ENCODE measurements around the gene FLNC. TPM values are rescaled to one million over a fixed set of nuclear protein-coding genes. Genes with fewer than 3 reads are reported as not detected.

The FLNC gene
- total RNA-seq, 1 experiment from 2014 or later, result 128 TPM

- intact Hi-C loops (cut with micrococcal nuclease; ENCODE audit: unreplicated experiment), result no loop called here
- H3K4me1 ChIP-seq, result no peaks in the 10 kb centered on the region
- no peaks in the 10 kb centered on the region for H3K27me3 ChIP-seq (replicated peaks; ENCODE audit: control insufficient read depth, insufficient read depth, low read length)
- Mint-ChIP-seq H3K36me3 (ENCODE audit: insufficient read depth, unreplicated experiment) (no peaks in the 10 kb centered on the region), H3K27ac (ENCODE audit: unreplicated experiment) (no peak overlapping the region), H3K27me3 (ENCODE audit: insufficient read depth, unreplicated experiment) (no peaks in the 10 kb centered on the region), H3K4me3 (ENCODE audit: unreplicated experiment) (no peak overlapping the region), H3K9me3 (ENCODE audit: unreplicated experiment) (no peaks in the 10 kb centered on the region), H3K4me1 (ENCODE audit: low read depth, unreplicated experiment) (no peaks in the 10 kb centered on the region)
- no TSS peak for BruUV-seq (replicated peaks)
- H3K4me3 ChIP-seq (ENCODE audit: low read depth, low read length), result no peak overlapping the region
- H3K9me3 ChIP-seq, result no peaks in the 10 kb centered on the region
- no peak for TF ChIP-seq CTCF (IDR thresholded peaks at IDR 0.05; ENCODE audit: insufficient read depth in 1 of 2, low read depth in 1 of 2, low read length in 1 of 2, severe bottlenecking in 1 of 2, unreplicated experiment in 1 of 2)
- CTCF ChIA-PET, result no interaction called here
- DNase-seq, result no peak
- POLR2A ChIA-PET, result interaction anchor here (0.6 kb wide), 1 partner anchor 337 kb away, joined by 3 read pairs; no protein-coding TSS in a partner anchor
- no peaks in the 10 kb centered on the region for H3K36me3 ChIP-seq (ENCODE audit: control insufficient read depth, insufficient read depth, low read length)
Measured at GRCh38 chr7:128807191-128807590, 23.0 kb upstream of the FLNC start.

GRCh38 chr7:128809363-128809762 lies 20.8 kb upstream of the FLNC start:
- no peaks in the 10 kb centered on the region for H3K9me3 ChIP-seq
- no TSS peak for BruUV-seq (replicated peaks)
- peaks cover under 1% of the 10 kb centered on the region for H3K27me3 Mint-ChIP-seq (ENCODE audit: insufficient read depth, unreplicated experiment)
- H3K4me1 Mint-ChIP-seq (ENCODE audit: low read depth, unreplicated experiment), result no peaks in the 10 kb centered on the region
- no peak for DNase-seq
- H3K27me3 ChIP-seq (replicated peaks; ENCODE audit: control insufficient read depth, insufficient read depth, low read length), result no peaks in the 10 kb centered on the region
- H3K9me3 Mint-ChIP-seq (ENCODE audit: unreplicated experiment), result no peaks in the 10 kb centered on the region
- no peaks in the 10 kb centered on the region for H3K36me3 Mint-ChIP-seq (ENCODE audit: insufficient read depth, unreplicated experiment)
- no peaks in the 10 kb centered on the region for H3K4me1 ChIP-seq
- H3K27ac Mint-ChIP-seq (ENCODE audit: unreplicated experiment), result no peak overlapping the region
- ChIA-PET POLR2A (no interaction called here), CTCF (no interaction called here)
- no peaks in the 10 kb centered on the region for H3K36me3 ChIP-seq (ENCODE audit: control insufficient read depth, insufficient read depth, low read length)
- no peak for TF ChIP-seq CTCF (IDR thresholded peaks at IDR 0.05; ENCODE audit: insufficient read depth in 1 of 2, low read depth in 1 of 2, low read length in 1 of 2, severe bottlenecking in 1 of 2, unreplicated experiment in 1 of 2)
- intact Hi-C loops (cut with micrococcal nuclease; ENCODE audit: unreplicated experiment), result no loop called here
- H3K4me3 Mint-ChIP-seq (ENCODE audit: unreplicated experiment), result no peak overlapping the region
- no peak overlapping the region for H3K4me3 ChIP-seq (ENCODE audit: low read depth, low read length)

- intact Hi-C loops (cut with micrococcal nuclease; ENCODE audit: unreplicated experiment), result no loop called here
- ChIA-PET CTCF (no interaction called here), POLR2A (no interaction called here)
- BruUV-seq (replicated peaks), result no TSS peak
- Histone ChIP-seq H3K36me3 (ENCODE audit: control insufficient read depth, insufficient read depth, low read length) (no peaks in the 10 kb centered on the region), H3K4me3 (ENCODE audit: low read depth, low read length) (no peak overlapping the region), H3K4me1 (no peaks in the 10 kb centered on the region), H3K9me3 (no peaks in the 10 kb centered on the region), H3K27me3 (replicated peaks; ENCODE audit: control insufficient read depth, insufficient read depth, low read length) (no peaks in the 10 kb centered on the region)
- H3K36me3 Mint-ChIP-seq (ENCODE audit: insufficient read depth, unreplicated experiment), result no peaks in the 10 kb centered on the region
- peaks cover 3% of the 10 kb centered on the region for H3K4me1 Mint-ChIP-seq (ENCODE audit: low read depth, unreplicated experiment)
- no peak overlapping the region for H3K4me3 Mint-ChIP-seq (ENCODE audit: unreplicated experiment)
- peaks cover 8% of the 10 kb centered on the region for H3K27me3 Mint-ChIP-seq (ENCODE audit: insufficient read depth, unreplicated experiment)
- H3K9me3 Mint-ChIP-seq (ENCODE audit: unreplicated experiment), result no peaks in the 10 kb centered on the region
- H3K27ac Mint-ChIP-seq (ENCODE audit: unreplicated experiment), result no peak overlapping the region
- no peak for TF ChIP-seq CTCF (IDR thresholded peaks at IDR 0.05; ENCODE audit: insufficient read depth in 1 of 2, low read depth in 1 of 2, low read length in 1 of 2, severe bottlenecking in 1 of 2, unreplicated experiment in 1 of 2)
- DNase-seq, result no peak
Measured at GRCh38 chr7:128810473-128810872, 19.7 kb upstream of the FLNC start.

Measured in Caco-2 (cell line).